Measurements from ENCODE around the gene SLC4A2. TPM values are rescaled to one million over a fixed set of nuclear protein-coding genes. Genes with fewer than 3 reads are reported as not detected.
A peak's percentile ranks its signal among the peaks of the same experiment; 100 is the strongest.

Gene SLC4A2
- total RNA-seq, 1 experiment from 2014 or later, result 100 TPM

GRCh38 chr7:151045967-151046366 lies 13.4 kb upstream of the SLC4A2 start:
- H3K27me3 ChIP-seq (replicated peaks), result peaks cover 7% of the 10 kb centered on the region
- H3K36me3 ChIP-seq, result peaks cover 4% of the 10 kb centered on the region
- DNase-seq (ENCODE audit: low read depth in 1 of 2, low spot score in 2 of 2), result no peak
- H3K27ac ChIP-seq, result no peak overlapping the region
- no peak overlapping the region for H3K4me3 ChIP-seq
- H3K9me3 ChIP-seq (replicated peaks), result no peaks in the 10 kb centered on the region
- peaks cover 5% of the 10 kb centered on the region for H3K4me1 ChIP-seq (replicated peaks)

- Histone ChIP-seq H3K9me3 (replicated peaks) (no peaks in the 10 kb centered on the region), H3K36me3 (peaks cover 4% of the 10 kb centered on the region), H3K27me3 (replicated peaks) (peaks cover 10% of the 10 kb centered on the region), H3K27ac (no peak overlapping the region), H3K4me1 (replicated peaks) (peaks cover 8% of the 10 kb centered on the region), H3K4me3 (no peak overlapping the region)
- no peak for DNase-seq (ENCODE audit: low read depth in 1 of 2, low spot score in 2 of 2)
Observed at GRCh38 chr7:151046603-151047573, 12.5 kb upstream of the SLC4A2 start.

- peaks cover 4% of the 10 kb centered on the region for H3K36me3 ChIP-seq
- H3K4me3 ChIP-seq, result no peak within 1 kb of the TSS
- H3K9me3 ChIP-seq (replicated peaks), result no peaks in the 10 kb centered on the region
- no peak for DNase-seq (ENCODE audit: low read depth in 1 of 2, low spot score in 2 of 2)
- H3K27ac ChIP-seq, result no peak within 1 kb of the TSS
- peaks cover 10% of the 10 kb centered on the region for H3K27me3 ChIP-seq (replicated peaks)
- peaks cover 8% of the 10 kb centered on the region for H3K4me1 ChIP-seq (replicated peaks)
Observed at GRCh38 chr7:151047976-151048815, 11.2 kb upstream of the SLC4A2 start, which contains the start of gene ASIC3. Gene ASIC3 (plus strand): TSS chr7:151048531. CDS start chr7:151048886, 355 bp downstream.

GRCh38 chr7:151048911-151049463 lies 10.4 kb upstream of the SLC4A2 start:
- peaks cover 8% of the 10 kb centered on the region for H3K4me1 ChIP-seq (replicated peaks)
- DNase-seq (ENCODE audit: low read depth in 1 of 2, low spot score in 2 of 2), result no peak
- H3K27ac ChIP-seq, result no peak overlapping the region
- peaks cover 2% of the 10 kb centered on the region for H3K36me3 ChIP-seq
- H3K27me3 ChIP-seq (replicated peaks), result peaks cover 10% of the 10 kb centered on the region
- no peaks in the 10 kb centered on the region for H3K9me3 ChIP-seq (replicated peaks)
- no peak overlapping the region for H3K4me3 ChIP-seq

GRCh38 chr7:151051108-151051507 lies 8.3 kb upstream of the SLC4A2 start:
- peak in 1 of 2 experiments; percentile 26 for DNase-seq (ENCODE audit: low read depth in 1 of 2, low spot score in 2 of 2)
- no peak overlapping the region for H3K27ac ChIP-seq
- no peak overlapping the region for H3K4me3 ChIP-seq
- H3K36me3 ChIP-seq, result no peaks in the 10 kb centered on the region; the same call in 1 of the 2 replicates
- H3K4me1 ChIP-seq (replicated peaks), result peaks cover 8% of the 10 kb centered on the region
- peaks cover 10% of the 10 kb centered on the region for H3K27me3 ChIP-seq (replicated peaks)
- H3K9me3 ChIP-seq (replicated peaks), result no peaks in the 10 kb centered on the region

GRCh38 chr7:151053096-151053495 lies 6.3 kb upstream of the SLC4A2 start:
- H3K27ac ChIP-seq, result no peak overlapping the region

GRCh38 chr7:151053751-151054150 lies 5.6 kb upstream of the SLC4A2 start:
- no peak overlapping the region for H3K4me3 ChIP-seq
- peaks cover 10% of the 10 kb centered on the region for H3K27me3 ChIP-seq (replicated peaks)

More at GRCh38 chr7:151053096-151053495, 6.3 kb upstream of the SLC4A2 start:
- Histone ChIP-seq H3K9me3 (replicated peaks) (no peaks in the 10 kb centered on the region), H3K4me3 (no peak overlapping the region), H3K36me3 (no peaks in the 10 kb centered on the region), H3K27me3 (replicated peaks) (peaks cover 10% of the 10 kb centered on the region), H3K4me1 (replicated peaks) (peaks cover 15% of the 10 kb centered on the region)
- no peak for DNase-seq (ENCODE audit: low read depth in 1 of 2, low spot score in 2 of 2)

GRCh38 chr7:151056283-151056665 lies 3.1 kb upstream of the SLC4A2 start:
- no peaks in the 10 kb centered on the region; the same call in 1 of the 2 replicates for H3K36me3 ChIP-seq
- H3K27me3 ChIP-seq (replicated peaks), result no peaks in the 10 kb centered on the region
- peaks cover 32% of the 10 kb centered on the region for H3K4me1 ChIP-seq (replicated peaks)
- H3K4me3 ChIP-seq, result no peak overlapping the region
- H3K9me3 ChIP-seq (replicated peaks), result no peaks in the 10 kb centered on the region
- DNase-seq (ENCODE audit: low read depth in 1 of 2, low spot score in 2 of 2), result no peak
- H3K27ac ChIP-seq, result no peak overlapping the region

More at GRCh38 chr7:151053751-151054150, 5.6 kb upstream of the SLC4A2 start:
- Histone ChIP-seq H3K36me3 (no peaks in the 10 kb centered on the region), H3K27ac (no peak overlapping the region), H3K4me1 (replicated peaks) (peaks cover 21% of the 10 kb centered on the region), H3K9me3 (replicated peaks) (no peaks in the 10 kb centered on the region)
- DNase-seq (ENCODE audit: low read depth in 1 of 2, low spot score in 2 of 2), result no peak

- peaks cover 2% of the 10 kb centered on the region for H3K36me3 ChIP-seq
- H3K27me3 ChIP-seq (replicated peaks), result no peaks in the 10 kb centered on the region
- H3K4me3 ChIP-seq, result peak overlapping the region; percentile 47
- peaks cover 33% of the 10 kb centered on the region for H3K4me1 ChIP-seq (replicated peaks)
- no peak for DNase-seq (ENCODE audit: low read depth in 1 of 2, low spot score in 2 of 2)
- no peaks in the 10 kb centered on the region for H3K9me3 ChIP-seq (replicated peaks)
- no peak overlapping the region for H3K27ac ChIP-seq
Observed at GRCh38 chr7:151056666-151057505, 2.5 kb upstream of the SLC4A2 start.

GRCh38 chr7:151057506-151057988 lies 1.8 kb upstream of the SLC4A2 start, which contains the start of gene CDK5:
Gene CDK5 (minus strand): TSS chr7:151057897. CDS start chr7:151057848, 49 bp downstream.
- no peak for DNase-seq (ENCODE audit: low read depth in 1 of 2, low spot score in 2 of 2)
- Histone ChIP-seq H3K27ac (peak within 1 kb of the TSS; percentile 78), H3K4me1 (replicated peaks) (peaks cover 33% of the 10 kb centered on the region), H3K4me3 (peak within 1 kb of the TSS; percentile 47), H3K36me3 (peaks cover 9% of the 10 kb centered on the region), H3K27me3 (replicated peaks) (no peaks in the 10 kb centered on the region), H3K9me3 (replicated peaks) (no peaks in the 10 kb centered on the region)

- peaks cover 11% of the 10 kb centered on the region for H3K36me3 ChIP-seq
- DNase-seq (ENCODE audit: low read depth in 1 of 2, low spot score in 2 of 2), result peak; percentile 98 to 99
- peak overlapping the region; percentile 78 for H3K27ac ChIP-seq
- H3K4me1 ChIP-seq (replicated peaks), result peaks cover 33% of the 10 kb centered on the region
- H3K27me3 ChIP-seq (replicated peaks), result no peaks in the 10 kb centered on the region
- H3K9me3 ChIP-seq (replicated peaks), result no peaks in the 10 kb centered on the region
- H3K4me3 ChIP-seq, result peak overlapping the region; percentile 47
Observed at GRCh38 chr7:151057989-151058780, 1.2 kb upstream of the SLC4A2 start.
